MM.1S (cell line): Measurements from ENCODE around the gene POLE4.

ENCODE experiments used
- DNase-seq: peaks from one replicate; pipeline ENCODE4 v3.0.0-alpha.2; 2015
- H2AFZ ChIP-seq: fragments of 300-600 bp; sonication (generic); 2 replicates; pipeline ENCODE4 v1.6.0; 2016; ENCODE audit warnings: antibody characterized with exemption, low read length
- H3F3A ChIP-seq: fragments of 300-600 bp; sonication (generic); 2 replicates; pipeline ENCODE4 v1.6.1; 2016; ENCODE audit warnings: mild to moderate bottlenecking, antibody characterized with exemption, low read length, moderate library complexity, mixed read lengths; ENCODE audit not compliant: insufficient read depth
- H3K27ac ChIP-seq: fragments of 300-600 bp; sonication (generic); 2 replicates; pipeline ENCODE4 v1.5.1; 2016; ENCODE audit warnings: mild to moderate bottlenecking, low read length
- H3K27me3 ChIP-seq: fragments of 300-600 bp; sonication (generic); replicated peaks from 2 replicates; pipeline ENCODE4 v1.6.0; 2016; ENCODE audit warnings: low read length; ENCODE audit not compliant: insufficient read depth
- H3K36me3 ChIP-seq: fragments of 300-600 bp; sonication (generic); replicated peaks from 2 replicates; pipeline ENCODE4 v1.6.1; 2016; ENCODE audit warnings: mild to moderate bottlenecking, low read length, mixed read lengths; ENCODE audit not compliant: insufficient read depth
- H3K4me1 ChIP-seq: fragments of 300-600 bp; sonication (generic); 2 replicates; pipeline ENCODE4 v1.6.1; 2016; ENCODE audit warnings: low read length, mixed read lengths
- H3K4me2 ChIP-seq: fragments of 300-600 bp; sonication (generic); 2 replicates; pipeline ENCODE4 v1.6.0; 2016; ENCODE audit warnings: low read depth, low read length
- H3K4me3 ChIP-seq: fragments of 300-600 bp; sonication (generic); 2 replicates; pipeline ENCODE4 v1.5.1; 2016; ENCODE audit warnings: low read length, mixed read lengths
- H3K79me2 ChIP-seq: fragments of 300-600 bp; sonication (generic); 2 replicates; pipeline ENCODE4 v1.6.1; 2016; ENCODE audit warnings: mixed run types, low read length, mixed read lengths
- H3K9ac ChIP-seq: fragments of 300-600 bp; sonication (generic); 2 replicates; pipeline ENCODE4 v1.6.1; 2016; ENCODE audit warnings: low read length, mixed read lengths
- H3K9me2 ChIP-seq: fragments of 300-600 bp; sonication (generic); replicated peaks from 2 replicates; pipeline ENCODE4 v1.6.1; 2016; ENCODE audit warnings: mild to moderate bottlenecking, low read length, mixed read lengths; ENCODE audit not compliant: insufficient read depth
- H3K9me3 ChIP-seq: fragments of 300-600 bp; sonication (generic); replicated peaks from 2 replicates; pipeline ENCODE4 v1.6.1; 2016; ENCODE audit warnings: mild to moderate bottlenecking, low read length, mixed read lengths; ENCODE audit not compliant: insufficient read depth
- H4K20me1 ChIP-seq: fragments of 300-600 bp; sonication (generic); 2 replicates; pipeline ENCODE4 v1.6.1; 2016; ENCODE audit warnings: mild to moderate bottlenecking, low read length, moderate library complexity, mixed read lengths; ENCODE audit not compliant: insufficient read depth
- CTCF ChIP-seq: fragments of 300-600 bp; sonication (generic); IDR thresholded peaks from 2 replicates; pipeline ENCODE4 v1.5.1; 2016; ENCODE audit warnings: antibody characterized with exemption, low read length, mixed read lengths
- EZH2 ChIP-seq: fragments of 300-600 bp; sonication (generic); optimal IDR thresholded peaks from 2 replicates; pipeline ENCODE3; 2017; ENCODE audit warnings: low read depth, mild to moderate bottlenecking, antibody characterized with exemption, low read length, mixed read lengths
- EZH2phosphoT487 ChIP-seq: fragments of 300-600 bp; sonication (generic); IDR thresholded peaks from 2 replicates; pipeline ENCODE4 v1.6.1; 2018; ENCODE audit warnings: antibody characterized with exemption, low read length

Gene POLE4

GRCh38 chr2:74999468-74999867 is 41.0 kb downstream of the POLE4 start:
- no peak for TF ChIP-seq EZH2phosphoT487
- TF ChIP-seq CTCF, result no peak
- no peak for TF ChIP-seq EZH2

GRCh38 chr2:75002007-75002406 is 43.6 kb downstream of the POLE4 start:
- no peaks in the 10 kb centered on the region for H4K20me1 ChIP-seq
- no peaks in the 10 kb centered on the region for H3F3A ChIP-seq
- no peak overlapping the region for H2AFZ ChIP-seq
- no peak overlapping the region for H3K4me2 ChIP-seq
- no peaks in the 10 kb centered on the region for H3K79me2 ChIP-seq
- H3K4me3 ChIP-seq, result no peak overlapping the region
- no peak for TF ChIP-seq CTCF
- TF ChIP-seq EZH2, result no peak
- DNase-seq, result no peak
- H3K9me2 ChIP-seq, result no peaks in the 10 kb centered on the region
- no peaks in the 10 kb centered on the region for H3K36me3 ChIP-seq
- no peak overlapping the region for H3K27ac ChIP-seq
- no peaks in the 10 kb centered on the region for H3K9me3 ChIP-seq
- H3K9ac ChIP-seq, result no peak overlapping the region
- H3K4me1 ChIP-seq, result no peaks in the 10 kb centered on the region
- no peaks in the 10 kb centered on the region for H3K27me3 ChIP-seq

More at GRCh38 chr2:74999468-74999867, 41.0 kb downstream of the POLE4 start:
- no peaks in the 10 kb centered on the region for H3K9me3 ChIP-seq
- no peak overlapping the region for H3K27ac ChIP-seq
- H3K4me1 ChIP-seq, result no peaks in the 10 kb centered on the region
- H3K9me2 ChIP-seq, result no peaks in the 10 kb centered on the region
- H2AFZ ChIP-seq, result no peak overlapping the region
- H3K4me3 ChIP-seq, result no peak overlapping the region
- no peaks in the 10 kb centered on the region for H3K27me3 ChIP-seq
- no peak for DNase-seq
- no peak overlapping the region for H3K4me2 ChIP-seq
- no peak overlapping the region for H3K9ac ChIP-seq
- no peaks in the 10 kb centered on the region for H3F3A ChIP-seq
- H3K79me2 ChIP-seq, result no peaks in the 10 kb centered on the region
- no peaks in the 10 kb centered on the region for H4K20me1 ChIP-seq
- no peaks in the 10 kb centered on the region for H3K36me3 ChIP-seq

- H3K27me3 ChIP-seq, result no peaks in the 10 kb centered on the region
- H3K4me2 ChIP-seq, result no peak overlapping the region
- no peaks in the 10 kb centered on the region for H3F3A ChIP-seq
- H3K9ac ChIP-seq, result no peak overlapping the region
- H3K27ac ChIP-seq, result no peak overlapping the region
- H3K79me2 ChIP-seq, result no peaks in the 10 kb centered on the region
- DNase-seq, result no peak
- no peaks in the 10 kb centered on the region for H4K20me1 ChIP-seq
- no peaks in the 10 kb centered on the region for H3K9me2 ChIP-seq
- H3K9me3 ChIP-seq, result no peaks in the 10 kb centered on the region
- TF ChIP-seq CTCF (no peak), EZH2 (no peak), EZH2phosphoT487 (no peak)
- H3K36me3 ChIP-seq, result no peaks in the 10 kb centered on the region
- H3K4me3 ChIP-seq, result no peak overlapping the region
- no peaks in the 10 kb centered on the region for H3K4me1 ChIP-seq
- H2AFZ ChIP-seq, result no peak overlapping the region
These were observed 44.8 kb downstream of the POLE4 start for GRCh38 chr2:75003276-75003675.
